NCI-H1092 treated with DMSO at 0.1 percent for 48 hours (cell line): ENCODE results near the gene CSF3R.
"Not testable (repeated sequence)": the region's sequence is repeated elsewhere in the genome, so short reads cannot be mapped to it uniquely, and the experiment has no call there.

ENCODE experiments used
- DNase-seq: peaks from one replicate; lab custom pipeline; 2025; lab: John Stamatoyannopoulos, UW

Gene CSF3R

GRCh38 chr1:36513676-36514473 is 31.2 kb upstream of the CSF3R start:
- no peak for DNase-seq

GRCh38 chr1:36512842-36513241 is 30.1 kb upstream of the CSF3R start:
- no peak for DNase-seq

DNA sequence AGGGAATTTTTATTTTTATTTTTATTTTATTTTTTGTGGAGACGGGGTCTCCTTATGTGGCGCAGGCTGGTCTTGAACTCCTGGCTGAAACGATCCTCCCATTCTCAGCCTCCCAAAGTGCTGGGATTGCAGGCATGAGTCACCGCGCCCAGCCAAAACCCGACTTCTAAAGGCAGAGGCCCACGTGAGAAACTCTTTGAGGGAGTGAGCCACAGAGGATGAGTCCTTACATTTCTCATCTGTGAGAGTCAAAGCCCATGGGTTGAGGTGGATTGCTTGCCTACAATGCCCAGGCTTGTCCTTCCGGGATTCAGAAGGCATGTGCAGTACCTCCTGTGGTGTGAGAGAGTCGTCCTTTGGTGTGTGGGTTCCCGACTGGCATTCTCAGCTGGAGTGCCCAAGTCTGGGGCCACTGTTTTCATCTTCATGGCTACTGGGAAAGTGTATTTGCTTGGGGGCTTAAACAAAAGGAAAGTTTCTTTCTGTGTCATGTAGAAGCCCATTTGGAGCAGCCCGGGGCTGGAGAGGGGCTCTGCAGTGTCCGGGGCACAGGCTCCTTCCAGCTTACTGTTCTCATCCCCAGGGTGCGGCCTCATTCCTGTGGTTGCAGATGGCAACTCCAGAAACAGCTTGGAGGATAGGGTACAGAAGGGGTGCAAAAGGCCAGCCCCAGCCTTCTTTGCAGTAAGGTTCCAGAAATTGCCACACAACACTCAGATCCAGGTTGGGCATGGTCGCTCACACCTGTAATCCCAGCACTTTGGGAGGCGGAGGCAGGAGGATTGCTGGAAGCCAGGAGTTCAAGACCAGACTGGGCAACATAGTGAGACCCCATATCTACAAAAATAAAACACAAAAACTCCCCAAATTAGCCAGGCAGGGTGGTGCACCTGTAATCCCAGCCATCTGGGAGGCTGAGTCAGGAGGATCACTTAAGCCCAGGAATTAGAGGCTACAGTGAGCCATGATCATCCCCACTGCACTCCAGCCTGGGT is 29.4 kb upstream of the CSF3R start:
- no peak for DNase-seq

- not testable (repeated sequence) for DNase-seq
Measured at GRCh38 chr1:36511220-36511619, 28.5 kb upstream of the CSF3R start.

DNA sequence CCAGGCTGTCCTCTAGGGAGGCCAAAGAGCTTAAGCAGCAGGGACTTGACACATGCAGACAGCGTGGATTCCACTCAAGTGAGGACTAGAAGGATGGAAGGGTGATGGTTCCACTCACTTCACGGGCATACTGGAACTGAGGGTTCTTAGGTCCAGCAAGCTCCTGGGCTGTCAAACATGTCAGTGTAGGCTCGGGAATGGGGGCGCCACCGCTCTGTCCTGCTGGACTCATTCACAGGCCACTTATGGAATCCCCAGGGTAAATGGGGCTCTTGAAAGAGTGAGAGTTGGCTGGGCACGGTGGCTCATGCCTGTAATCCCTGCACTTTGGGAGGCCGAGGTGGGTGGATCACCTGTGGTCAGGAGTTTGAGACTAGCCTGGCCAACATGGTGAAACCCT is 27.7 kb upstream of the CSF3R start:
- DNase-seq: no peak

- DNase-seq: no peak
Measured at GRCh38 chr1:36508257-36508656, 25.5 kb upstream of the CSF3R start.

GRCh38 chr1:36506276-36506920 is 23.7 kb upstream of the CSF3R start:
- DNase-seq: no peak

DNA sequence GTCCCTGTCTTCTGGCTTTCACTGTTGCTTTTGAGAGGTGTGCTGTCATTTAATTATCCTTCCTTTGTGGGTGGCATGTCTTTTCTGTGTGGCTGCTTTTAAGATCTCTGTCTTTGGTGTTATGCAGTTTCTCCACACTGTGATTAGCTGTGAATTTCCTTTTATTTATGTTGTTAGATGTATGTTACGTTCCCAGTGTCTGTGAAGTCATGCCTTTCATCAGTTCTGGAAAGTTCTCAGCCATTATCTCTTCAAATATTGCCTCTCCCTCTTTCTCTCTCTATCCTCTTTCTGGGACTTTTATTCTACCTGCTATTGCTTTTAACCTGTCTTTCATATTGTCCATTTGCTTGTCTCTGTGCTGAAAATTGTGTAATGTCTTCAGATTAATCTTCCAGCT is 21.0 kb upstream of the CSF3R start:
- no peak for DNase-seq

DNA sequence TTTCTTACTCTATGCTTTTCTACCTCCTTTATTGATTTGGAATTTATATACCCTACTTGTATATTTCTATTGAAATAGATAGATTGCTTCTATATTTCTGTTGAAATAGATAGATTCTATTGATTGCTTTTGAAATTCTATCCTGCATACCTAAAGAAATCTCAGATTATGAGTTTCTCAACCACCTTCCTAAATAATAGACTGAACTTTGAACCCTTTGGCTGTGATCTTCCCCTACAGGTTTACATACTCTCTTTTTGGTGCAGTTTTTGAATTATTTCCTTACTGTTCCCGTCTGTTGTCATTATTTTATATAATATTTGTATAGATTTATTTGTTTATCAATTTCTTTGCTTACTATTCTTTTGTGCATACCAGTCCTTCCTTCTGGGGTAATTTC is 20.4 kb upstream of the CSF3R start:
- no peak for DNase-seq

- no peak for DNase-seq
Measured at GRCh38 chr1:36502616-36503015, 19.9 kb upstream of the CSF3R start.

DNA sequence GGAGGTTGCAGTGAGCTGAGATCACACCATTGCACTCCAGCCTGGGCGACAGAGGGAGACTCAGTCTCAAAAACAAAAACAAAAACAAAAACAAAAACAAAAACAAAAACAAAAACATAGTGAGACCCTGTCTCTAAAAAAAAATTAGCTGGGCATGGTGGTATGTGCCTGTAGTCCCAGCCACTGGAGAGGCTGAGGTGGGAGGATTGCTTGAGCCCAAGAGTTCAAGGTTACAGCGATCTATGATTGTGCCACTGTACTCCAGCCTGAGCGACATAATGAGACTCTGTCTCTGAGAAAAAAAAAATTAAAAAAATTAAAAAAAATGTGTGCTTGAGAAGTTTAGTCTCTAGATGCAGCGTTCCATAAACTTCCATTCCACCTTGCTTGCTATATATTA is 19.2 kb upstream of the CSF3R start:
- not testable (repeated sequence) for DNase-seq

- no peak for DNase-seq
Measured at GRCh38 chr1:36497207-36497606, 14.5 kb upstream of the CSF3R start.

GRCh38 chr1:36494971-36495370 is 12.3 kb upstream of the CSF3R start:
- no peak for DNase-seq

DNA sequence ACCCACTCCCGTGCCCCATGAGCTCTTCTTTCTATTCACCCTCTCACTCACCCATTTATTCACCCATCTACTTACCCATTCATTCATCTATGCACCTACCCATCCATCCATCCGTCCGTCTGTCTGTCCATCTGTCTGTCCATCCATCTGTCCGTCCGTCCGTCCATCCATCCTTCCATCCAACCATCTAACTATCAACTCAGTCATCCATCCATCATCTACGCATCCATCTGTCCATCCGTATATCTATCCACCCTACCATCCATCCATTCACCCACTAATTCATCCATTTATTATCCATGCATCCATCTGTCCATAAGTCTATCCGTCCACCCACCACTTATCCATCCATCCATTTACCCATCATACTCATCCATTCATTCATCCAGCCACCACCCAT is 10.8 kb upstream of the CSF3R start:
- DNase-seq: no peak

- no peak for DNase-seq
Measured at GRCh38 chr1:36492491-36492890, 9.8 kb upstream of the CSF3R start.

DNA sequence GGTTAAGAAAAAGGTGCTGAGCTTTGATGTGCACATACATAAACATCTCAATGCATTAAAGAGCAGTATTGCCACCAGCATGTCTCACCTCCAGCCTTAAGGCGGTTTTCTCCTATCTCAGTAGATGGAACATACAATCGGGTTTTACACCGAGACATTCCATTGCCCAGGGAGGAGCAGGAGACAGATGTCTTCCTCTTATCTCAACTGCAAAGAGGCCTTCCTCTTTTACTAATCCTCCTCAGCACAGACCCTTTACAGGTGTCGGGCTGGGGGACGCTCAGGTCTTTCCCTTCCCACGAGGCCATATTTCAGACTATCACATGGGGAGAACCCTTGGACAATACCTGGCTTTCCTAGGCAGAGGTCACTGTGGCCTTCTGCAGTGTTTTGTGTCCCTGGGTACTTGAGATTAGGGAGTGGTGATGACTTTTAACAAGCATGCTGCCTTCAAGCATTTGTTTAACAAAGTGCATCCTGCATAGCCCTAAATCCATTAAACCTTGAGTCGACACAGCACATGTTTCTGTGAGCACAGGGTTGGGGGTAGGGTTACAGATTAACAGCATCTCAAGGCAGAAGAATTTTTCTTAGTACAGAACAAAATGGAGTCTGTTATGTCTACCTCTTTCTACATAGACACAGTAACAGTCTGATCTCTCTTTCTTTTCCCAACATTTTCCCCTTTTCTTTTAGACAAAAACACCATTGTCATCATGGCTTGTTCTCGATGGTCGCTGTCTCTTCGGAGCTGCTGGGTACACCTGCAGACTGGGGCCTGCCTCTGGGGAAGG is 6.7 kb upstream of the CSF3R start:
- DNase-seq: not testable (repeated sequence)

DNA sequence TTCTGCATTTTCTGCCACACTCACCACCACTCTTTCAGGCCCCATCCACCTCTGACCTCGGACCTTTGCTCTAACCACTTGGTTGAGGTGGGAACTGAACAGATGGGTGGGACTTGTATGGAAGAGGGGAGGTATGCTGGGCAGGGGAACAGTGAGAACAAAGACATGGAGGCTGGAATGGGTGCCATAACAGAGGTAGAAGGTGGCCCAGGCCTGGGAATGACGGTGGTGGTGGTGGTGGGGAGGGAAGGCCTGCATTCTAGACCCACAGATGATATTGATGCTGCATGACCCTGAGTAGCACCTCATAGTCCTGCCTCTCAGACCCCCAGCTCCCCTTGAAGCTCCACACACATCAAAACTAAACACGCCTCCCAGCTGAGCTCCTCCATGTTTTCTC is 5.2 kb upstream of the CSF3R start:
- DNase-seq: no peak

- DNase-seq: not testable (repeated sequence)
Measured at GRCh38 chr1:36487336-36487725, 4.6 kb upstream of the CSF3R start.

- DNase-seq: peak; percentile 80
Measured at GRCh38 chr1:36486439-36487335, 4.0 kb upstream of the CSF3R start.

- no peak for DNase-seq
Measured at GRCh38 chr1:36486093-36486438, 3.4 kb upstream of the CSF3R start.

GRCh38 chr1:36484099-36484498 is 1.4 kb upstream of the CSF3R start:
- no peak for DNase-seq
